ENCODE measurements around the gene TSSK6. TPM values are rescaled to one million over a fixed set of nuclear protein-coding genes. Genes with fewer than 3 reads are reported as not detected.
A peak's percentile ranks its signal among the peaks of the same experiment; 100 is the strongest.

TSSK6 gene
- total and polyA plus RNA-seq, 2 of the 4 experiments (the other 2 are of a cell fraction): 1.3 to 2.2 TPM

GRCh38 chr19:19531951-19532805, 16.8 kb upstream of the TSSK6 start (continued):
- TF ChIP-seq MAFK (IDR thresholded peaks at IDR 0.05; ENCODE audit: low read depth, low read length) (no peak), RCOR1 (IDR thresholded peaks at IDR 0.05; ENCODE audit: insufficient replicate concordance, low read length) (no peak), RAD21 (IDR thresholded peaks at IDR 0.05; ENCODE audit: low read length) (peak; percentile 95)

- no peak overlapping the region for H3K4me2 ChIP-seq (ENCODE audit: low read depth, low read length)
- peaks cover 19% of the 10 kb centered on the region; the same call in 1 of the 2 replicates for H3K36me3 ChIP-seq (ENCODE audit: control insufficient read depth, insufficient read depth, low read length)
- no peak overlapping the region for H4K8ac ChIP-seq (ENCODE audit: low read depth in 2 of 2, low read length in 2 of 2)
- H3K9ac ChIP-seq (ENCODE audit: low read depth, low read length): no peak overlapping the region
- H2AFZ ChIP-seq (replicated peaks; ENCODE audit: low read length, poor library complexity): no peak overlapping the region
- H3K14ac ChIP-seq (replicated peaks; ENCODE audit: low read depth, low read length): no peak overlapping the region
- no peak overlapping the region for H3K23ac ChIP-seq (ENCODE audit: low read depth, low read length)
- DNase-seq (no peak), ATAC-seq (ENCODE audit: low read depth) (0 out of 2 replicates have a peak, but pooled peaks have one; percentile 1)
- H3K56ac ChIP-seq (ENCODE audit: extremely low read depth, insufficient read depth, low read length): no peak overlapping the region
- H4K91ac ChIP-seq (ENCODE audit: insufficient read depth, low read depth, low read length): no peak overlapping the region
- H2BK5ac ChIP-seq (ENCODE audit: low read depth, low read length, poor library complexity, severe bottlenecking): no peak overlapping the region
- no peak overlapping the region for H4K5ac ChIP-seq (ENCODE audit: low read depth, low read length)
- no peak overlapping the region for H2AK9ac ChIP-seq (replicated peaks; ENCODE audit: low read depth, low read length, poor library complexity)
- 90% methylated on average over 3 of the region's 4 CpGs; no CpG with 5 or more reads in 1 of the 2 experiments for WGBS, 2 experiments (ENCODE audit: extremely low coverage in 2 of 2, insufficient read length in 1 of 2)
- ChIA-PET POLR2A (ENCODE audit: unreplicated experiment) (no interaction called here), CTCF (interaction anchor here (1.0 to 1.2 kb wide), 2 partner anchors 21 to 23 kb away, joined by 3 read pairs; no protein-coding TSS in a partner anchor)
- in situ Hi-C loops (cut with MboI; ENCODE audit: low sequenced_read_pairs) (loop anchor here (25.0 kb wide), 1 partner anchor 431 kb away; no protein-coding TSS in a partner anchor), dilution Hi-C loops (cut with HindIII; ENCODE audit: low sequenced_read_pairs, unreplicated experiment) (no loop called here), intact Hi-C loops (cut with micrococcal nuclease) (no loop called here)
- BruUV-seq (replicated peaks): no TSS peak
- TF ChIP-seq ELK1 (IDR thresholded peaks at IDR 0.05; ENCODE audit: borderline replicate concordance, low read depth, low read length): no peak
- no peak for TF ChIP-seq BHLHE40 (IDR thresholded peaks at IDR 0.05; ENCODE audit: low read depth, low read length)
- TF ChIP-seq POLR2A (IDR thresholded peaks at IDR 0.05; ENCODE audit: low read depth, low read length): no peak
- no peak for TF ChIP-seq RFX5 (IDR thresholded peaks at IDR 0.05; ENCODE audit: low read depth, low read length)
- TF ChIP-seq CTCF (conservative IDR thresholded peaks at IDR 0.05; ENCODE audit: low read depth, low read length): no peak
- no peak for TF ChIP-seq MAZ (IDR thresholded peaks at IDR 0.05; ENCODE audit: borderline replicate concordance, low read depth, low read length)
- no peak for TF ChIP-seq SMC3 (IDR thresholded peaks at IDR 0.05; ENCODE audit: low read depth, low read length)
- TF ChIP-seq RAD21 (IDR thresholded peaks at IDR 0.05; ENCODE audit: low read length): no peak
- peaks cover 19% of the 10 kb centered on the region for H4K20me1 ChIP-seq (ENCODE audit: insufficient read depth, low read length)
- H3K18ac ChIP-seq (ENCODE audit: low read depth, low read length): no peak overlapping the region
- H3K4ac ChIP-seq (ENCODE audit: low read depth, low read length): no peak overlapping the region
- H3K27me3 ChIP-seq (ENCODE audit: control insufficient read depth, insufficient read depth, low read length): no peaks in the 10 kb centered on the region
- H2BK20ac ChIP-seq (ENCODE audit: low read depth, low read length): no peak overlapping the region
- H3K9me3 ChIP-seq (ENCODE audit: control insufficient read depth, insufficient read depth, low read length): no peaks in the 10 kb centered on the region
- no peaks in the 10 kb centered on the region for H3K9me1 ChIP-seq (ENCODE audit: insufficient read depth, low read length)
- H3K4me3 ChIP-seq (ENCODE audit: insufficient read depth, low read depth, low read length): no peak overlapping the region
- peaks cover 7% of the 10 kb centered on the region for H3K4me1 ChIP-seq (ENCODE audit: control insufficient read depth, insufficient read depth, low read length)
- no peak overlapping the region for H2AK5ac ChIP-seq (ENCODE audit: low read depth, low read length)
- no peak overlapping the region for H2BK15ac ChIP-seq (ENCODE audit: low read depth, low read length)
- H3K27ac ChIP-seq (ENCODE audit: insufficient read depth, low read length): no peak overlapping the region
- peaks cover 0 to 5% of the 10 kb centered on the region in 2 experiments; a peak in 1 of 4 replicates for H3K79me1 ChIP-seq (ENCODE audit: low read depth in 1 of 2, low read length in 2 of 2)
- H2BK120ac ChIP-seq (ENCODE audit: low read depth, low read length): no peak overlapping the region
These were observed 15.5 kb upstream of the TSSK6 start for GRCh38 chr19:19530889-19531288.

Data from IMR-90 (cell line).